GM19467 (cell line): ENCODE results near the gene ITFG1.
"Not testable (repeated sequence)": the region's sequence is repeated elsewhere in the genome, so short reads cannot be mapped to it uniquely, and the experiment has no call there.

ENCODE experiments used
- ATAC-seq: cut with Tn5 transposase; IDR thresholded peaks from one replicate; pipeline ENCODE4 v1.9.1; 2021; ENCODE audit warnings: mild to moderate bottlenecking, moderate library complexity; ENCODE audit not compliant: unreplicated experiment

ITFG1 gene

DNA sequence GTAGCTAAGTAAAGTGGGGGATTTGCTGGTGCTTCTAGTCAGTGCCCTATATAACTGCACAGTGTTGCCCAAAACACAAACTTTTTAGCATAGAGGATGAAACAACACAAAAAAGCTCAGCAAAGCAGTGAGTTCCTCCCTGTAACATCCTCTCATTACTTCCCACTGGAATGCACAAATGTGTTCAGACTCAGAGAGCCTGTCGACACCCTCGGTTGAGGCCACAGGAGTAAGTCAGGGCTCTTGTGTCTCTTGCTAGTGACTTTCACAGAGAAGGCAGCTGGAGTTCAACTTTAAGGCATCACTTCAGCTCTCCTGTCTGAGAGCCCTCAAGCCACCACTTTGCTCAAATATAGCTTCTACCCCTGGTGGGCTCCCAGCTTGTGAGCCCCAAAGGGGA, 209.9 kb downstream of the ITFG1 start:
- no peak for ATAC-seq

DNA sequence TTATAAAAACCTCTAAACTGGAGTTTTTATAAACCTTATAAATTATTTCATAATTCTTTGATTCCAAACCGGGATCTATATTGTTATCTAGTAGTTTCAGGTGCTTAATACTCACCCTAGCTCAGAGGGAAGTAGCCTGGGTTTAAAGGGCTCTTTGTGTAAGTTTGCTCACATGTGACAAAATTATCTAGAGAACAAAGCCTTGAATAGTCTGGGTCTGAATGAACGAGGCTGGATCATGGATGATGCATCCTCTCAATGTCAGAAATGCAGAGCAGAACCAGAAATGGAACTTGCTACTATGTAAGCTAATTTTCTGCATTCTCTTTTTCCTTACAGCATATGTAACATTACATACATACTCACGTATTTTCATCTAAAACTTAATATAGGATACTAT, 213.2 kb downstream of the ITFG1 start:
- no peak for ATAC-seq

DNA sequence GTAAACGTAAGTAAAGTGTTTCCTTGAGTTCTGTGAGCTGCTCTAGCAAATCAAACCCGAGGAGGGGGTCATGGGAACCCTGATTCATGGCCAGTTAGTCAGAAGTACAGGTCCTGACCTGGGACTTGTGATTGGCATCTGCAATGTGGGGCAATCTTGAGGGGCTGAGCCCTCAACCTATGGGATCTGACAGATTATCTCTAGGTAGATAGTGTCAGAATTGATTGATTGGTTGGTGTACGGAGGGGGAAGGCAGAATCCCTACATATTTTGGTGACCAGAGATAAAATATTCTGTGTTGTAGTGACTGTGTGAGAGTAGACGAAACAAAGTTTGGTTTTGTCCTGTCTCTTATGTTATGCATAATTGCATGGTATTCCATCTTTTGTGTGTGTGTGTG, 216.7 kb downstream of the ITFG1 start:
- ATAC-seq, result no peak

DNA sequence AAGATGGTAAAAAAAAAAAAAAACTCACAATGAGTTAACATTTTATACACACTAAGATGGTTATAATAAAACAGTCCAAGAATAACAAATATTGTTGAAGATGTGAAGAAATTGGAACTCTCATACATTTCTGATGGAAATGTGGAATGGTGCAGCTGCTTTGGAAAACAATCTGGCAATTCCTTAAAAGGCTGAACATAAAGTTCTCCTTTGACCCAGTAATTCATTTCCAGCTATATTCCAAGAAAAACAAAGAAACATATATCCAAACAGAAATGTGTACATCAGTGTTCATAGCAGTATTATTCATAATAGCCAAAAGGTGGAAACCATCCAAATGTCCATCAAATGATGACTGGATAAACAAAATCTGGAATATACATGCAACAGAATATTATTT, 219.8 kb downstream of the ITFG1 start:
- ATAC-seq, result no peak

DNA sequence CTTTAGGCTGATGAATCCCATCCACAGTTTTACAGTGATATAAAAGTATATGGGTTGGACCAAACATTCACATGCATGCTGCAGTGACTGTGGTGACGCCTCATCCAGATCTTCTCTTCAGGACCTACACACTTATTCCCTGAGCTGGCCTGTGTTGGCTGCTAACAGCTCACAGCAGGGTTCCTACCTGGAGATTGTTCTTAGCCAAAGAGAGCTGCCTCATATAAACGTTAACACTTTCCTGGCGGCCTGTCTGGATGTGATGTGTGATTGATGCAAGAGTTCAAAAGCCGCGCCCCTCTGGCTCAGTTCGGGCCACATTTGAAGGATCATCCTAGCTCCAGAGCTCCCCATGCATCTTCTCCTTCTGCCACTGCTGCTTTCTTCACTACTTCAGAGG, 224.1 kb downstream of the ITFG1 start:
- no peak for ATAC-seq

DNA sequence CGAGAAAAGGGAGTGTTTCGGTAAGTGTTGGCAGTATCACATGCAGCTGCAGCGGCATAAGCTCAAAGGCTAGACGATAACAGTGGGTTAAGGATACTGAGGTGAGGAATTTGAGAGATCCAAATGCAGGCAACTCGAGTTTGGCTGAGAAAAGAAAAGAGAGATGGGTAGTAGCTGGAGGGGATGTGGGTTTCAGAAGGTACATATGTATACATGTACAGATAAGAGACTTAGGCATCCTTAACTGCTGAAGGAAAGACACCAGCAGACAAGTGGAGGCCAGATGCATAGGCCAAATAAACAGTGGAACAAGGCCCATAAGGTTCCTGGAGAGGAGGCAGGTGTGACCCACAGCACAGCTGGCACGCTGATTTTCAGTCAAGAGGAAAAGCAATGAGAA, 230.6 kb downstream of the ITFG1 start:
- no peak for ATAC-seq

DNA sequence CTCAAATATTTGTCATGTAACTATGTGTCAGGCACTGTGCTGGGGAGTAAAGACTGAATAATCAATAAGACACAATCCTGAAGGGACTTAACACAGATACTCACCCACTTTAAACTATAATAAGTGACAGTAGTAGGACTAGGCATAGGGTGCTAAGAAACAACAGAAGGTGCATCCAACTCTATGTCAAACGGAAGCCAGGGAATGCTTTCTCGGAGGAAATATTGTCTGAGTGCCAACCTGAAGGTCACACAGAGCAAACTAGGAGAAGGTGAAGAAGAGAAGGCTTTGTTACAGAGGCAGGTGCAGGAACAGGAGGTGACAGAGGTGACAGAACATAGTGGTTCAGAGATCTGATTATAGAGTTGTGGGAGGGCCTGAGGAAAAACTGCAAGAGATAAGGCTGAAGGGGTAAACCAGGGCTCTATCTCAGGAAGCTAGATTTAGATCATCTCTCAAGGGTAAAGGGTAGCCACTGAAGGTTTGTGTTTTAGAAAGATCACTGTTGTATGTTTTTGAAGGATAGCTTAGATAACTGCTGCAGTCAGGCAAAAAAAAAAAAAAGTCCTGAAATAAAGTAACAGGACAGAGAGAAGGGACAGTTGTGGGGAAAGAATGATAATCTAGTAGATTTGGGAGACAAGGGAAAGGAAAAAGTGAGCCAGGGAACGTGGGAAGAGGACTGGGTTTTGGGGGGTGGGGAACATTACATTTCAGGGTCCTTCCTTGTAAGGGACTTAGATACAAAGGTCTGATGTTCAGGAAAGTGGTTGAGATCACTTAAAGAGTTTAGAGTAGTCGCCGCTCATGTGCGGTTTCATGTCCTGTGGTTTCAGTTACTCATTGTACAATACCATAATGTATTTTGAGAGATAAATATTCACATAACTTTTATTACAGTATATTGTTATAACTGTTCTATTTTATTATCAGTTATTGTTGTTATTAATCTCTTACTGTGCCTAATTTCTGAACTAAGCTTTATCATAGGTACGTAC, 231.5 kb downstream of the ITFG1 start:
- ATAC-seq, result no peak

DNA sequence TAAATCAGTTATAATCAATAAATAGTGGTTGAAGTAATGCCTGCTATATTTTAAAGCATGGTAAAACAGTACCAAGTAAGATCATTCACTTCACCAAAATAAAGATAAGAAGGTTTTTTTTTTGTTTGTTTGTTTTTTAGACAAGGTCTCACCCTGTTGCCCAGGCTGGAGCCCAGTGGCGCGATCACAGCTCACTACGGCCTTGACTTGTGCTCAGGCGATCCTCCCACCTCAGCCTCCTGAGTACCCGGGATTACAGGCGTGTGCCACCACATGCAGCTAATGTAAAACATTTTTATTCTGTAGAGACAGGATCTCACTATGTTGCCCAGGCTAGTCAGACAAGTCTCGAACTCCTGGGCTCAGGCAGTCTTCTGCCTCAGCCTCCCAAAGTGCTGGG, 232.6 kb downstream of the ITFG1 start:
- ATAC-seq, result no peak

DNA sequence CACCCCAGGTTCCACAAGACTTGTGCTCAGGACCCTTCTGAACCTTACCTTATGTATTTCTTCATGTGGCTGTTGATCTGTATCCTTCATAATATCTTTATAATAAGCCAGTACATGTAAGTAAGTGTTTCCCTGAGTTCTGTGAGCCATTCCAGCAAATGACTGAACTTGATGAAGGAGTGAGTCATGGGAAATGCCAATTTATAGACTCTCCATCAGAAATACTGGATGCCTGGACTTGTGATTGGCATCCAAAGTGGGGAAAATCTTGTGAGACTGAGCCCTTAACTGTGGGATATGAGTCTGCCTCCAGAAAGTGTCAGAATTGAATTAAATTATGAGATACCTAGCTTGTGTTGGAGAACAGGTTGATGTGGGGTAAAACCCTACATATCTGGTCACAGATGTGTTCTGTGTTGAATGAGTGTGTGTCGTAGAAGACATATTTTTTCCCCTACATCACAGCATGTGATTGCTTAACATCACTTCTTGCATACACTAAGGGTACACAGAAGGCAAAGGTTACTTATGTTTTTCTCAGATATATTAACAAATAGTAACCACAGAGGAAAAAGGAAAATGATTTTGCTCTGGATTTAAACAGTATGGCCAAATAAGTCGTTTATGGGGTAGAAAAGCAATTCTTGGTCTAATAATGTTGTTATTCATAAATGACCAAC, 247.0 kb downstream of the ITFG1 start:
- no peak for ATAC-seq

DNA sequence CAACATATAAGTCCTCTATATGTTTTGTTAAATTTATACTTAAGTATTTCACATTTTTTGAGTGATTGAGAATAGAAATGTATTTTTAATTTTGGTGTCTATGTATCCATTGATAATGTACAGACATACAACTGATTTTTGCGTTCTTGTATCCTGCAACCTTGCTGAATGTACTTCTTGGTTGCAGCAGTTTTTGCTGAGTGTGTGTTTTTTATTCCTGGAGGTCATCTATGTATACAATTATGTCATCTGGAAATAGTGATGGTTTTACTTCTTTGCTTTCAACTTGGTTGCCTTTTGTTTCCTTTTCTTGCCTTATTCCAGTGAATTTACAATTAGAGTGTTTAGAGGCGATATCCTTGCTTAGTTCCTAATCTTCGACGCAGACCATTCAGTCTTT, 249.6 kb downstream of the ITFG1 start:
- ATAC-seq, result no peak

DNA sequence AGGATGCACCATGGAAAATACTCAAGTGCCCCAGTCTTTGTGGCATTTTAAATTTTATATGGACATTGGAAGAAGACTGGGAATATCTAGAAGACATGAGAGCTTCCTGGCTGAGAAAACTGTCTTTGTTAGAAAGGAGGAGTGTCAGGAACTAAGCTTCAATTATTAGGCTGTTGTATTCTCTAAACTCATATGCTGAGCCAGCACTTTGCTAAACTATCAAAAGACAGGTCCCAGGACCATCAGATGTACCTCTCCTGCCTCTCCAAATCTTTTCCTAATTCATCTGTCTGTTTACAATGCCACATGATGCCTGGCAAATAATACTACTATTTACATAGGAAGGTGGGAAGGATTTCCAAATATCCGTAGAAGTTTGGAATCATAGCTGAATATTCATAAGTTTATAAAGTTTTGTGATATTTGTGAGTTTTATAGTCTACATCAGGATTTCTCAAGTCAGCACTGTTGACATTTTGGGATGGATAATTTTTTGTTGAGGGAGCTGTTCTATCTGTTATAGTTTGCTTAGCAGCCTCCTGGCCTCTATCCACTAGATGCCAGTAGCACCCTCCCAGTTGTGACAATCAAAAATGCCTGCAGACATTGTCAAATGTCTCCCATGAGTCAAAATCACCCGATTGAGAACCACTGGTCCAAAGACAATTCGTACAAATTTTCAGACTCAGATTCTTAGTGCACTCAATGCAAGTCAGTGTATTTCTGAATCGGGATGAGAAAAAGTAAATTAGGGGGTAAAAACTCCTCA, 255.9 kb downstream of the ITFG1 start:
- no peak for ATAC-seq

DNA sequence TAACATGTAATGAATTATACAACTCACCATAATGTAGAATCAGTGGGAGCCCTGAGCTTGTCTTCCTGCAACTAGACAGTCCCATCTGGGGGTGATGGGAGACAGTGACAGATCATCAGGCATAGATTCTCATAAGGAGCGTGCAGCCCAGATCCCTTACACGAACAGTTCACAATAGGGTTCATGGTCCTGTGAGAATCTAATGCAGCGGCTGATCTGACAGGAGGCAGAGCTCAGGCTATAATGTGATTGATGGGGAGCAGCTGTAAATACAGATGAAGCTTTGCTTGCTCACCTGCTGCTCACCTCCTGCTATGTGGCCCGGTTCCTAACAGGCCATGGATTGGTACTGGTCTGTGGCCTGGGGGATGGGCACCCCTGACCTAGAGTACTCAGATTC, 257.4 kb downstream of the ITFG1 start:
- ATAC-seq, result not testable (repeated sequence)

DNA sequence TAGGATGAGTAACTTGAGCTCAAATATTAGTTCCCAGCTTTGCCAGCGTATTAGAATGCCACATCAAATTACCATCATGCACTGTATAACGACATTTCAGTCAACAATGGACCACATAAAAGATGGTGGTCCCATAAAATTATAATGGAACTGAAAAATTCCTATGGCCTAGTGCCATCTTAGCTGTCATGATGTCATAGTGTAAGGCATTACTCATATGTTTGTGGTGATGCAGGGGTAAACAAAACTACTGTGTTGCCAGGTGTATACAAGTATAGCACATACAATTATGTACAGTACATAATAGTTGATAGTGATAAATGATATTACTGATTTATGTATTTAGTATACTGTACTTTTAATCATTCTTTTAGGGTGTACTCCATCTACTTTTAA, 262.7 kb downstream of the ITFG1 start:
- ATAC-seq, result no peak

DNA sequence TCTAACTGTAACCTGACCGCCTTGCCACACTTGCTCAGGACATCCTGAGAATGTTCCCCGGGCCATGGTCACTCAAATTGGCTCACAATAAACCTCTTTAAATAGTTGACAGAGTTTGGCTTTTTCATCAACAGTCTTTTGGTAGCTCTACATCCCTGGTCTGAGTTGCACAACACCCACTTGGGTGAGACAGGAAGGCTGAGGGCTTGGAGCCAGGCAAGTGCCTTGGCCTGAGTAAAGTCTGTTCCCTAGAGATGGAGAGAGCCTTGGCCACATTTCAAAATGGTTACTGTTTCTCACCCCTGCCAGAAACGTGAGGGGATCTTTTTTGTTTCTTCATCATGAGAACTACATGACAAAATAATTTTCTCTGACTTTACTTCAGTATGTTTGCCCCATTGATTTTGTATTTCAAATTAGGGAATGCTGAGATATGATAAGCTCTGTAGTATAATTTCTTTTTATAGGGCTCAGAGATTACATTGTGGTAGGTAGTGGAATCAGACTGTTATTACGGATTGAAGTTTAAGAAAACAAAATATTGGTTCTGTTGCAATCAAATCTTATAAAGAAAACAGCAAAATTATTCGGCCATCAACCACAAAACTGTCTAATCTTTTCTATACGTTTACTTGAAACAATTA, 263.2 kb downstream of the ITFG1 start:
- no peak for ATAC-seq

DNA sequence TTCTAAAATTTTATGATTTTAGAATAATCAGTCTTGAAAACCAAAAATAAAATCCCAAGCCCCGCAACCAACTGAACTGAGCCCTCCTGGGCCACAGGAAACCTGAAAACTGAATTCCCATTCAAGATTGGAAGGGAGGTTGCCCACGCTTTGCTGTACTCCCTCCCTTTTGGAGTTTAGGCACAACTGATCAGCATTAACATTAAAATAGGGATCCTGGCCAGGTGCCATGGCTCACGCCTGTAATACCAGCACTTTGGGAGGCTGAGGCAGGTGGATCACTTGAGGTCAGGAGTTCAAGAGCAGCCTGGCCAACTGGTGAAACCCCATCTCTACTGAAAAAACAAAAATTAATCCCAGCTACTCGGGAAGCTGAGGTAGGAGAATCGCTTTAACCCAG, 264.4 kb downstream of the ITFG1 start:
- no peak for ATAC-seq

DNA sequence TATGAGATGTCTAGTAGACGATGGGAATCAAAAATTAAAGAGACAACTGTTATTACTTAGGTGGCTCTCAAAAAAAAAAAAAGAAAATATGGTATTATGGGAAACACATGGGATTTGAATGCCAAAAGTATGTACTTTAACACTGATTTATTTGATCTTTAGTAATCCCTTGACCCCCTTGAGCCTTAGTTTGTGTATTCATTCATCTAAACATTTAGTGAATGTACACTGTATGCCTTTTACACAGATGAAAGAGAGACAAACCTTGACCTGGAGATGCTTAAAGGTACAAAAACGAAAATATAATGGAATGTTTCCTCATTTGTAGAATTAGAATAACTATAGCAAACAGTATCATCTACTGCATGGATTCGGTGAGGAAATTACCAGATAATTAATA, 278.5 kb downstream of the ITFG1 start:
- ATAC-seq, result no peak

DNA sequence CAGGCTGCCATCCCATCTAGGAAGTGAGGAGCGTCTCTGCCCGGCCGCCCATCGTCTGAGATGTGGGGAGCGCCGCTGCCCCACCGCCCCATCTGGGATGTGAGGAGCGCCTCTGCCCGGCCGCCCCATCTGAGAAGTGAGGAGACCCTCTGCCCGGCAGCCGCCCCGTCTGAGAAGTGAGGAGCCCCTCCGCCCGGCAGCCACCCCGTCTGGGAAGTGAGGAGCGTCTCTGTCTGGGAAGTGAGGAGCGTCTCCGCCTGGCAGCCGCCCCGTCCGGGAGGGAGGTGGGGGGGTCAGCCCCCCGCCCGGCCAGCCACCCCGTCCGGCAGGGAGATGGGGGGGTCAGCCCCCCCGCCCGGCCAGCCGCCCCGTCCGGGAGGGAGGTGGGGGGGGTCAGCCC, 279.8 kb downstream of the ITFG1 start:
- ATAC-seq, result not testable (repeated sequence)

DNA sequence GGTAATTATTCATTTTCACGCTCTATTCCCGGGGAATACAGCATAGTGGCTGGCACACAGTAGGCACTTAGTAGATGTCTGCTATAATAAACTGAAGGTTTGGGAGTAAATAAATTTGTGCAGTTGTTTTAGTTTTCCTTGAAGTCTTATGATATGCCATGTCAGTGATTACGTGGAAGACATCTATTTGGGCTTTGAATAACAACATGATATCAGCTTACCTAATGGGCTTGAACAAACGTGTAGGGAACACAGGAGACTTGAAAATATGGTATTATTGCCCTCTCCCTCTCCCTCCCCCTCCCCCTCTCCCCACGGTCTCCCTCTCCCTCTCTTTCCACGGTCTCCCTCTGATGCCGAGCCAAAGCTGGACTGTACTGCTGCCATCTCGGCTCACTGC, 280.8 kb downstream of the ITFG1 start:
- ATAC-seq, result no peak

DNA sequence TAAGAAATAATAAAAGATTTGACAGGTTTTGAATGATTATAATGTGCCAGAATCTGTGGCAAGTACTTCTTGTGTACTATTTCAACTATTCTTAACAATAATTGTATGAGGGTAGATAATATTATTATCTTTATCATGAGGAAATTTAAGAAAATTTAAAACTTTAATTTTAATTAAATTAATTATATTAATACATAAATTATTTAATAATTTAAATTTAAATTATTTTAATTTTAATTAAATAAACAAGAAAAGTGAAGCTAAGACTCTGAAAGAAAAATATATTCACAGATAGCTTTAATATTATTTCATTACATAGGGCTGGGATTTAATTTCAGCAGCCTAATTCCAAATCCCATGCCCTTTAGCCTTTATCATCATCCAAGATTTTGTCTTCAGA, 285.7 kb downstream of the ITFG1 start:
- ATAC-seq, result no peak

DNA sequence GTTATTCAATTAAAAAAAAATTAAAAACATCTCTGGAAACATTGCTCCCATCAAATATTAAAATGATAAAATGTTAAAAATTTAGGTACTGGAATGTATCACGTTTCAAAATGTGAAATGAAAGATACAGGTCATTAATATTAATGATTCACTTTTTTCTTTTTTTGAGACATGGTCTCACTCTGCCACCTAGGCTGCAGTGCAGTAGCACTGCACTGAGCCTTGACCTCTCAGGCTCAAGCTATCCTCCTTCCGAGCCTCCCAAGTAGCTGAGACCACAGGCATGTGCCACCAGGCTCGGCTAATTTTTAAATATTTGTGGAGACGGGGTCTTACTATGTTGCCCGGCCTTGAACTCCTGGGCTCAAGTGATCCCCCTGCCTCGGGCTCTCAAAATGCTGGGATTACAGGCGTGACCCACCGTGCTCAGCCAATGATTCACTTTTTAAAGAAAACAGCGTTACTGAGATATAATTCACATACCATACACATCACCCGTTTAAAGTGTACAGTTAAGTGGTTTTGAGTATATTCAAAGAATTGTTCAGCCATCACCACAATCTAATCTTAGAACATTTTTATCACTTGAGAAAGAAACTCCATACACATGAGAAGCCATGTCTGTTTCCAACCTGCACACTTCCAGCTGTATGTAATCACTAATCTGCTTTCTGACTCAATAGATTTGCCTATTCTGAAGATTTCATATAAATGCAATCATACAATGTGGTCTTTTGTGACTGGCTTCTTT, 298.0 kb downstream of the ITFG1 start:
- no peak for ATAC-seq
